ENCODE measurements around the gene HSPA12B.

The HSPA12B gene

DNA sequence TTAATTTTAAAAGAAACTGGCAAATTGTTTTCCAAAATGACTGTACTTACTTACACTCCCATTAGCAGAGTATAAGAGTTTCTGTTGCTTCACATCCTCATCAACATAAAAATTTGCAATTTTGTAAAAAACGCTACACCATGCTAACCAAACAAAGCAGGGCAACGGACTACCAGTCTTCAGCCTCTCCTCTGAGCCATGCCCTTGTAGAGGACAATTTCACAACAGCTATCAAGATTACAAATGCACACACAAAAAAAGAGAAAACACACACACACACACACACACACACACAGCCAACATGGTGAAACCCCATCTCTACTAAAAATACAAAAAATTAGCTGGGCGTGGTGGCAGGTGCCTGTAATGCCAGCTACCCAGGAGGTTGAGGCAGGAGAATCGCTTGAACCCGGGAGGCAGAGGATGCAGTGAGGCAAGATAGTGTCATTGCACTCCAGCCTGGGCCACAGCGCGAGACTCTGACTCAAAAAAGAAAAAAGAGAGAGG, 39.1 kb downstream of the HSPA12B start:
- no peak overlapping the region for H3K9ac ChIP-seq (ENCODE audit: low read length)
- no peak overlapping the region for H3K4me3 ChIP-seq (ENCODE audit: low read length)
- no peak overlapping the region for H3K27ac ChIP-seq (ENCODE audit: low read depth, low read length)
- H3K36me3 ChIP-seq (ENCODE audit: control insufficient read depth, insufficient read depth, low read length): no peaks in the 10 kb centered on the region
- no peaks in the 10 kb centered on the region for H3K27me3 ChIP-seq (ENCODE audit: control insufficient read depth, insufficient read depth, low read length)
- H3K4me1 ChIP-seq (ENCODE audit: control insufficient read depth, insufficient read depth, low read length): peaks cover 5% of the 10 kb centered on the region

DNA sequence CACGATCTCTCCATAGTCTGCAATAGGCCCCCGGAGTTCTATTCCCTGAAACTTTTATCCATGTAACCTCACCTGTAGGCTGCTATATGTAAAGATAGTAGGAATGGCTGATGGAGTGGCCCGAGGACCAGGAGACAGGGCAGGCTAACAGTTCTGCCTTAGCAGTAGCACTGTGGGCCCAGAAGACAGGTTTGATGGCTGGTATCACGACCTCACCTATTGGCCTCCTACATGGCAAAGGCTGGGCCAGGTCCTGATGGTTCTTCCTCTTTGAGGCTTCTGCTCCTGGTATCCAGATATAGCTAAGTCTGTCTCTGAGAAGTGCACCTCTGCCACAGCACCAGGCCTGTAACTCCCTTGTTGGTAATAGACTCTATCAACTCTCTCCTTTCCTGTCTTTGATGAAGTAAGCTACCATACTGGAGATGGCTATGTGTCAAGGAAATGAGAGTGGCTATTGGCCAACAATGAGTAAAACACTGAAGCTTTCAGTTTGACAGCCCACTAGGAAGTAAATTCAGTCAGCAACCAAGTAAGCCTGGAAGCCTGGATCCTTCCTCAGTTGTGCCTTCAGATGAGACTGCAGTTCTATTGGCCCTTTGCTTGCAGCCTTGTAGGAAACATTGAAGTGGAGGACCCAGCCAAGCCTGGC, 43.1 kb downstream of the HSPA12B start:
- Histone ChIP-seq H3K27ac (ENCODE audit: low read depth, low read length) (no peak overlapping the region), H3K4me3 (ENCODE audit: low read length) (no peak overlapping the region), H3K36me3 (ENCODE audit: control insufficient read depth, insufficient read depth, low read length) (no peaks in the 10 kb centered on the region)

DNA sequence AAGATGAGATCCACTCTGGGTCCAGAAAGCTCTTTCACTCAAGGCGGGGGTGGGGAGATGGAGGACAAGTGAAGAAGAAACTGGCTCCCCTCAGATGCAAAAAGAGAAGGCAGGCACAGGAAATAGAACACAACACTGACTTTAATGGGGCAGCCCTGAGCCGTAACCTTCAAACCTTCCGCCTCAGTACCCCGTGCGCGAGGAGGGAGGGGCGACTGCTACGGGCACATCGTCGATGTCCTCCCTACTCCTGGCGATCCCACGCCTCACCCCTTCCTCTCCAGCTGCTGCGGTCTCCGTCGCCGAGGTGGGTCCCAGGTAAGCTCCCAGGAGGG, 44.9 kb downstream of the HSPA12B start:
- no peaks in the 10 kb centered on the region for H3K36me3 ChIP-seq (ENCODE audit: control insufficient read depth, insufficient read depth, low read length)
- no peaks in the 10 kb centered on the region for H3K27me3 ChIP-seq (ENCODE audit: control insufficient read depth, insufficient read depth, low read length)
- peaks cover 6% of the 10 kb centered on the region for H3K4me1 ChIP-seq (ENCODE audit: control insufficient read depth, insufficient read depth, low read length)
- peak overlapping the region; percentile 69 for H3K4me3 ChIP-seq (ENCODE audit: low read length)
- no peak overlapping the region for H3K27ac ChIP-seq (ENCODE audit: low read depth, low read length)
- no peak overlapping the region for H3K9ac ChIP-seq (ENCODE audit: low read length)

More for the DNA sequence above, 43.1 kb downstream of the HSPA12B start:
- Histone ChIP-seq H3K9ac (ENCODE audit: low read length) (no peak overlapping the region), H3K4me1 (ENCODE audit: control insufficient read depth, insufficient read depth, low read length) (peaks cover 2% of the 10 kb centered on the region), H3K27me3 (ENCODE audit: control insufficient read depth, insufficient read depth, low read length) (no peaks in the 10 kb centered on the region)

DNA sequence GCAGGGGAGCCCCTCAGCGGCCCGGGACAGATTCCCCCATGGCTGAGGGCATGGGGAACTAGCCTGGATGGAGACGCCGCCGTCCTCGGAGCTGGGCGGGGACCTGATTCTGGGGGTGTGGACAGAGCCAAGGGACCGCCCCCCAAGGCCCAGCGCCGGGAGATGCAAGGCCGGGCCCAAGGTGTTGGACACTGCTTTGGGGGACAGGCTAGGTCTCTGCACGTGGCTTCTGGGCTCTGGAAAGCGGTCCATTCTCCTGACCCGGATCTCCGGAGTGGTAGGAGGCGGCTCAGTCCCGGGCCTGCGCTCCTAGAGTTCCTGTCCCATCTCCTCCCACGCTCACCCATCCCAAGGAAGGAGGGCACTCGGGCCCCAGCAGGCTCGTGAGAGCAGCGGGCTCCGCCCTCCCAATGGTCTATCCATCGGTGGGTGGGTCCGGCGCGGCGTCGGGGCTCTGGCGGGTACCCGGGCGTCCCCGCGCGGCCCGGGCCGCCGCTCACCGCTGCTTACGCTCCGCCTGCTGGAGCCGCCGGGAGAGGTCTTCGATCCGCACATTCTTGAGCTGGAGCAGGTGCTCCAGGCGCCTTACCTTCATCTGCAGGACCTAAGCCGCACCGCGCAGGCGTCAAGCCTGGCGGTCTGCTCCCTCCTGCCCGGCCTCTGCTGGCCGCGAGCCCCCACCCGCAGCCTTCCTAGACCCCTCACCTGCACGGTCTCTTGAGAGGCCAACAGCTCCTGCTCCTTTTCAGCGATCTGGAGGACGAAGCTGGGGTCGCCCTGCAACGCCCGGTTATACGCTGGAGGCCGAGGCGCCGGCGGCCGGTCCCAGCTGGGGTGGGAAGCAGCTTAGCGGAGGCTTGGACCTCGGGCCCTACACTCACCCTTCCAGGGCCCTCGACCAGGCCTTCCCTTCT, 45.5 kb downstream of the HSPA12B start:
- Histone ChIP-seq H3K4me1 (ENCODE audit: control insufficient read depth, insufficient read depth, low read length) (peaks cover 6% of the 10 kb centered on the region), H3K27ac (ENCODE audit: low read depth, low read length) (no peak overlapping the region), H3K9ac (ENCODE audit: low read length) (peak overlapping the region; percentile 11), H3K36me3 (ENCODE audit: control insufficient read depth, insufficient read depth, low read length) (no peaks in the 10 kb centered on the region), H3K4me3 (ENCODE audit: low read length) (peak overlapping the region; percentile 69), H3K27me3 (ENCODE audit: control insufficient read depth, insufficient read depth, low read length) (no peaks in the 10 kb centered on the region)

DNA sequence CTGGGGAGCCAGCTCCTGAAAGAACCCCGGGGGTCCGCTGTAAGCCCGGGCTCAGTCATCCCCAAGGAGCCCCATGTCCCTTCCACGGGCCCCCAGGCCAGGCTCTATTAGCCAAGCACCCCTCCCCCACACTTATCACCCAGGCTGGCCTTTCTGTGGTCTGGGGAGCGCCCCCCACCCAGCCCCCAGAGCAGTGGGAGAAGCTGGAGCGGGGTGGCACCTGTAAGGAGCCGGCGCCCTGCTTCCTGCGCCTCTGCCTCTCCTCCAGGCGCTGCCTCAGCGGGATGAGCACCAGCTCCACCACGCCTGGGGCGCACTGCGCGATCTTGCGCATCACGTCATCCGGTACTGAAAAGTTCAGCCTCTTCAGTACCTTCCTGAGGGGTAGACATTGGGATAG, 46.5 kb downstream of the HSPA12B start:
- Histone ChIP-seq H3K27ac (ENCODE audit: low read depth, low read length) (no peak overlapping the region), H3K36me3 (ENCODE audit: control insufficient read depth, insufficient read depth, low read length) (no peaks in the 10 kb centered on the region), H3K9ac (ENCODE audit: low read length) (no peak overlapping the region), H3K27me3 (ENCODE audit: control insufficient read depth, insufficient read depth, low read length) (no peaks in the 10 kb centered on the region), H3K4me3 (ENCODE audit: low read length) (no peak overlapping the region), H3K4me1 (ENCODE audit: control insufficient read depth, insufficient read depth, low read length) (peaks cover 6% of the 10 kb centered on the region)

DNA sequence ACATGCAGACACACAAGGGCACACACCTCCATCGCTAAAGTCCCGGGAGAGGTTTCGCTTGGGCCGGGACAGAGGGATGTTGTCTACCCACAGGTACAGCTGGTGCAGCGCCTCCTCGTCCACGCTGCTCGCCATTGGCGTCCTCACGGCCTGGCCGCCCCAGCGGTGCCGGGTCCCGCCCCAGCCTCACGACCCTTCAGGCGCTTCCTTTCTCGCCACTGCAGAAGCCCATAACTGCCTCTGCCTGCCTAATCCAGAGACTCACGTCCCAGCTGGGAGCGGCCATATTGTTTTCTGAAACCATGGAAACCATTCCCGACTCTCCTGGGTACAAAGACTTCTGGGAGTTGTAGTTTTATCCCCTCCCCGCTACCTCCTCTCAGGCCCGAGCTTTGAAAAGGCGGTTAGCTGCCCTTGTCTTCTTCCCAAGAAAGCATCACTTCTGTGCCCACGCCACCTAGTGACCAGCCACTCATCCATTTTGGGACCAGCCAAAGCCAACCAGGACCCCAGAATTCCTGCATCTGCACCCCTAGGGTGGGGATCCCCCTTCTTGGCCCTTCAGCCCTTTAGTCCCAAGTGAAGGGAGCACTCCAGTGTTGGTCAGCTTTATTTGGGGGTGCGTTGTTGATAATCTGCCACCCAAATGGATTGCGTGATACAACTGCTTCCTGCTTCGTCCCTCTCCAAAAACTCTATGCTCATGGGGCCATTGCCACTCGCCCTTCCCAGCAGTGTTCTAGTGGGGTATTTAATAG, 48.8 kb downstream of the HSPA12B start, which contains the start of gene SPEF1:
Gene SPEF1 (minus strand): TSS at position 296 of the 758 bp plus-strand sequence. CDS start 161 bp downstream, at position 135.
- H3K4me1 ChIP-seq (ENCODE audit: control insufficient read depth, insufficient read depth, low read length): peaks cover 22% of the 10 kb centered on the region
- H3K27ac ChIP-seq (ENCODE audit: low read depth, low read length): no peak within 1 kb of the TSS

DNA sequence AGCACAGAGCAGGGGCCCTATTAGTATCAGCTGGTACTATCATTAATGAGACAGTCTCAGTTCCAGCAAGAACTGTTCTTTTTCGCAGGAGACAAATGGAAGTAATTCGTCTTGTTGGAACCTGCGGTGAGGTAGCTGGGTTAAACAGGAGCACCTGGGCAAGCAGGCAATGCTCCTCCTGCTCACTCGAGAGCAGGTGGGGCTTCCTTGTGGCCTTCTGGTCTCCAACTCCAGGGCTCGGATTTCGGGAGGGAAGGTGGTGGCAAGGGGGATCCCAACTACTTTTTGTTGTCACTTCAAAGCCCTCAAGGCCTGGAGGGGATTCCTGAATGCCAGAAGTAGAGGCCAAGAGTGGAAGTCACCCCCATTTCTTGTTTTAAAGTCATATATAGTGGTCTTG, 50.1 kb downstream of the HSPA12B start:
- Histone ChIP-seq H3K4me3 (ENCODE audit: low read length) (no peak overlapping the region), H3K36me3 (ENCODE audit: control insufficient read depth, insufficient read depth, low read length) (no peaks in the 10 kb centered on the region), H3K27me3 (ENCODE audit: control insufficient read depth, insufficient read depth, low read length) (no peaks in the 10 kb centered on the region), H3K4me1 (ENCODE audit: control insufficient read depth, insufficient read depth, low read length) (peaks cover 26% of the 10 kb centered on the region), H3K27ac (ENCODE audit: low read depth, low read length) (no peak overlapping the region), H3K9ac (ENCODE audit: low read length) (no peak overlapping the region)

More for the DNA sequence above, 48.8 kb downstream of the HSPA12B start, which contains the start of gene SPEF1:
- Histone ChIP-seq H3K9ac (ENCODE audit: low read length) (no peak within 1 kb of the TSS), H3K4me3 (ENCODE audit: low read length) (peak within 1 kb of the TSS; percentile 65), H3K36me3 (ENCODE audit: control insufficient read depth, insufficient read depth, low read length) (no peaks in the 10 kb centered on the region), H3K27me3 (ENCODE audit: control insufficient read depth, insufficient read depth, low read length) (no peaks in the 10 kb centered on the region)

DNA sequence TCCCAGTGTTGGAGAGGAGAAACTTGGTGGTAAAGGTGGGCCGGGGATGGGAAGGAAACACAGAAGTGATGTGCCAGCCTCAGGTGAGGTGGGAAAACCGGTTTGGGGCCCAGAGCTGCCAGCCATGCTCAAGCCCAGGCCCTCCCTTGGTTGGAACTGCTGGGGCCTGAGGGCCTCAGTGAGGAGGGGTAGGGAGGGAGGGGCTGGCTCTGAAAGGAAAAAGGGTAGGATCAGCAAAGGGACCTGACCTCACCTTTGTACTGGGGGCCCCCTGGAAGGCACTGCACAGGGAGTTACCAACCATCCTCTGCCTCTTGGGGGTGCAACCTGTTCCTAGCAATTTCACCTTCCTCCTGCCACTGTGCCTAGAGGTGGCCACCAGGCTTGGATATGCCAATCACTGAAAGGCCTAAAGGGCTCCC, 50.6 kb downstream of the HSPA12B start:
- Histone ChIP-seq H3K4me3 (ENCODE audit: low read length) (no peak overlapping the region), H3K27me3 (ENCODE audit: control insufficient read depth, insufficient read depth, low read length) (no peaks in the 10 kb centered on the region), H3K27ac (ENCODE audit: low read depth, low read length) (no peak overlapping the region), H3K36me3 (ENCODE audit: control insufficient read depth, insufficient read depth, low read length) (no peaks in the 10 kb centered on the region), H3K9ac (ENCODE audit: low read length) (no peak overlapping the region), H3K4me1 (ENCODE audit: control insufficient read depth, insufficient read depth, low read length) (peaks cover 26% of the 10 kb centered on the region)

DNA sequence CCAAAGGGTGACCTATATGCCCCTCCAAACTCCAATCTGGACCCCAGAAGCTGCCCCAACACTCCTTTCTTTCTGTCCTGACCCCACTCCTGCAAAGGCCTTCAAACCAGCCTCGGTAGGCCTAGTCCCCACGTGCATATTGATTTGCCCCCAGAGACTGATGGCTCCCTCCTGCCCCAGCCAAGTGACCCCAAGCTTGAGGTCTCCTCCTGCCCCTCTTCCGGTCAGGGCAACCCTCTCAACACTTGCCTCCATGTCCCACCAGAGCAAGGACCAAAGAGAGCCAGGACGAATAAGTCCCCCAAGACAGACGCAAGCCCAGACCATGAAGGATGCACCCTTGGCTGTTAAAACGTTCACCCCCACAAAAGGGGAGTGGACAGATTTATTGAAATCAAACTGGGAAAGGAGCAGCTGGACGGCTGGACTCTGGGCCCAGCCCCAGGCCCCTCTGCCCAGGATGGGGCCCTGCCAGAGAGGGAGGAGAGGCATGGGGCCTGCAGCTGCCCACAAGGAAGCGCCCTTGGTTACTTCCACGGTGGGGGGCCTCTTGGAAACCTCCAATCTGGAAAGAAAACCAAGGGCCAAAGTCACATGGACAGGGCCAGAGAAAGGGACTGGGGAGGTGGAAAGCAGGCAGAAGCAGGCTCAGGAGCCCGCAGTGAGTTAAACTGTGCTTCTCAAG, 51.2 kb downstream of the HSPA12B start:
- no peaks in the 10 kb centered on the region for H3K27me3 ChIP-seq (ENCODE audit: control insufficient read depth, insufficient read depth, low read length)
- H3K27ac ChIP-seq (ENCODE audit: low read depth, low read length): no peak overlapping the region
- H3K4me1 ChIP-seq (ENCODE audit: control insufficient read depth, insufficient read depth, low read length): peaks cover 24% of the 10 kb centered on the region
- no peak overlapping the region for H3K9ac ChIP-seq (ENCODE audit: low read length)
- no peaks in the 10 kb centered on the region for H3K36me3 ChIP-seq (ENCODE audit: control insufficient read depth, insufficient read depth, low read length)
- H3K4me3 ChIP-seq (ENCODE audit: low read length): peak overlapping the region; percentile 15

DNA sequence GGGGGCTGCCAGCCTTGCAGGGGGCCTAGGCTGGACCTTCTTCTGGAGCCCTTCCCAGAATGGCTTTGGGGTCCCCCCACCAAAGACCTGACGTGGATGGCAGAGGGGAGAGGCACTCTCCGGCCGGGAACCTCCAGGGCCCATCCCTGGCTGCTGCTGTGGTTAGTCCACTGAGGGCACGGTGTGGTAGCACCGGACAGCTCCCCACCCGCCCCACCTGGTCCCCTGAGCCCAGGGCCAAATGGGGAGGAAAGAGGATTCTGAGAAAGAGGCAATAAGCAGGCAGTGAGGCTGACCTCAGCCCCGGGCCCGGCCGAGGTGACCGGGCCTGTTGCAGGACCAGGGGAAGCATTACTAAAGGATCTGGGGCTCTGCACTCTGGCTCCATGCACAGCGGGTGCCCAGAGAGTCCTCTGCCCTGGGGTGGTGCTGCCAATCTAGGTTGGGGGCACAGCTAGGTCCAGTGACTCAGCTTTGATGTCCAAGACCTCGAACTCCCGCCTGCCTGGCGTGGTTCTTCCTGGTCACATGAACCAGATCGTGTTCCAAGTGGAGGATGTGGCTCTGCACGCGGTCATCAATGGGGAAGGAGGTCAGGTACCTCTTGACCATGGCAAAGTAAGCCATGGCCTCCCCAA, 51.9 kb downstream of the HSPA12B start:
- Histone ChIP-seq H3K27ac (ENCODE audit: low read depth, low read length) (no peak overlapping the region), H3K27me3 (ENCODE audit: control insufficient read depth, insufficient read depth, low read length) (no peaks in the 10 kb centered on the region), H3K4me3 (ENCODE audit: low read length) (peak overlapping the region; percentile 84), H3K36me3 (ENCODE audit: control insufficient read depth, insufficient read depth, low read length) (no peaks in the 10 kb centered on the region), H3K4me1 (ENCODE audit: control insufficient read depth, insufficient read depth, low read length) (peaks cover 24% of the 10 kb centered on the region), H3K9ac (ENCODE audit: low read length) (no peak overlapping the region)

DNA sequence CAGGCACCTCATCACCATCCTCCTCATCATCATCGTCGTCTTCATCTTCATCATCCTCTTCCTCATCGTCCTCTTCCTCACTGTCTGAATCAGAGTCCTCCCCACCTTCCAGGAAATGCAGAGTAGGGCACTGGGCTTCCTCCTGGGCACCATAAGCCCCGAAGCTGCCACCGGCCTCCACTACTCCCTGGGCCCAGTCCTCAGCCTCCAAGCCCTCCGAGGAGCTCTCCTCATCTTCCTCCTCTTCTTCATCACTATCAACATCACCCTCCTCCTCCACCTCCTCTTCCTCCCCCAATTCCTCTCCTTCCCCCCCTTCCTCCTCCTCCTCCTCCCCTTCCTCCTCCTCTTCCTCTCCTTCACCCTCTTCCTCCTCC, 52.4 kb downstream of the HSPA12B start:
- Histone ChIP-seq H3K4me3 (ENCODE audit: low read length) (peak overlapping the region; percentile 84), H3K27me3 (ENCODE audit: control insufficient read depth, insufficient read depth, low read length) (no peaks in the 10 kb centered on the region), H3K36me3 (ENCODE audit: control insufficient read depth, insufficient read depth, low read length) (no peaks in the 10 kb centered on the region), H3K4me1 (ENCODE audit: control insufficient read depth, insufficient read depth, low read length) (peaks cover 24% of the 10 kb centered on the region), H3K27ac (ENCODE audit: low read depth, low read length) (no peak overlapping the region), H3K9ac (ENCODE audit: low read length) (no peak overlapping the region)

All from rectal smooth muscle tissue (tissue), 1 donor.